Nucleus accumbens (tissue), 56 donors: ENCODE measurements around the gene PSMA8.
"Not testable (repeated sequence)": the region's sequence is repeated elsewhere in the genome, so short reads cannot be mapped to it uniquely, and the experiment has no call there.

Source experiments
- DNase-seq, 56 donors: peaks; one replicate each; lab custom pipeline; 2025; lab: John Stamatoyannopoulos, UW

PSMA8 gene

GRCh38 chr18:26167592-26167991 is 33.9 kb downstream of the PSMA8 start:
- not testable (repeated sequence) for DNase-seq

DNA sequence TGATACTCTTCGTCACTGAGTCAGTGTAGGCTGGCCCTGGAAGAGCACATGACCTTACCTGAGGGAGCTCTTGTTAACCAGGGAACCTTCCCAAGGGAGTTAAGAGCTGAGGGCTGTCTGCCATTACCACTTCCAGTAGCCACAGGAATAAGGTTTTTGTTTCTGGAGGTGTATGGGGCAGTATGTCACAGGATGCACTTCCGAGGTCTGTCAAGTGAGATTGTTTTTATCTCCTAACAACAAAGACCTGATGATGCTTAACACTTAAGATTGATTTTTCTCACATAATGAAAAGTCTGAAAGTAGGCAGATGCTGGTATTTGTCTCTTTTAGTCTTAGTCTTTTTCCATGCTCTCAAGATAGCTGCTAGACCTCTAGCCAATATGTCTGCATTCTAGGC is 41.8 kb downstream of the PSMA8 start:
- DNase-seq: no peak

- no peak for DNase-seq
These were observed 42.5 kb downstream of the PSMA8 start for GRCh38 chr18:26176134-26176533.

DNA sequence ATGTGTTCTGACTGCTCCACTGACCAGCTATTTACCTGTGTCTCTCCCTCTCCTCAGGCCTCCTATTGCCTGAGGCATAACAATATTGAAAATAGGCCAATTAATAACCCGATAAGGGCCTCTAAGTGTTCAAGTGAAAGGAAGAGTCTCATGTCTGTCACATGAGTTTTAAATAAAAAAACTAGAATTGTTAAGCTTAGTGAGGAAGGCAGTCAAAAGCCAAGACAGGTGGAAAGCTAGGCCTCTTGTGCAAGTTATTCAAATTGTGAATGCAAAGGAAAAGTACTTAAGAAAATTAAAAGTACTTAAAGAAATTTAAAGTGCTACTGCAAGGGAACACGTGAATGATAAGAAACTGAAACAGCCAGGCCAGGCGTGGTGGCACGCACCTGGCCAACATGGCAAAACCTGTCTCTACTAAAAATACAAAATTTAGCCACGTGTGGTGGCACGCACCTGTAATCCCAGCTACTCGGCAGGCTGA is 47.7 kb downstream of the PSMA8 start:
- no peak for DNase-seq

- DNase-seq: no peak
These were observed 49.9 kb downstream of the PSMA8 start for GRCh38 chr18:26183395-26184112.

DNA sequence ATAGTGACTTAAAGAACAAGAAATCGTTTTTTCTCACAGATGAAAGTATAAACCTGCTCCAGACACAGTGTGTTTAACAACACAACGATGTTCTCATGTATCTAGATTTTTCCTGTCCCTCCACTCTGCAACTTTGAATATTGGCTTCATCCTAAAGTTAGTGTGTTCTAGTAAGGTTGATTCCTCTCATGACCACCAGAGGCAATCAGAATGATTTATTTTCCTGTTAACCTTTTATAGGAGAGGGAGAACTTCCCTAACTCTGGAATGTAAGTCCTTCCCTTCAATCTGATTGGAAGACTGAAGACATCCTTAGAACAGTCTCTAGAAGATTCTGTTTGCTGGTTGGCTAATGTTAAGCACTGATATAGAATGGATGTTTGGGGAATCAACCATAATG is 51.6 kb downstream of the PSMA8 start:
- no peak for DNase-seq

- DNase-seq: no peak
These were observed 56.8 kb downstream of the PSMA8 start for GRCh38 chr18:26190506-26190905.

DNA sequence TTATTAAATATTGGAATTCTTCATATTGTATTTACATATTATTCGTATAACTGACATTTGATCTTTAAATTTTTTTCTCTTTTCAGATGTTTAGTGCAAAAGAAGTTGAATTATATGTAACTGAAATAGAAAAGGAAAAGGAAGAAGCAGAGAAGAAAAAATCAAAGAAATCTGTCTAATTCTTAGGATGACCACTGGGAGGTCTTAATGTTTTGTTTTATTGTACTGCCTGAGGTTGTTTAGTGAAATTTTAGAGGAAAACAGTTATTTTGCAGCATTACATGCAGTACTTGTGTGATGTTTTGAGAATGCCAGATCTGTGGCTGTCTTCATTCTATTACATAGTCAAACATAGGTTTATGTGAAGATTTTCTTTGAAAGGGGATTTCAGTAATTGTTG is 58.6 kb downstream of the PSMA8 start:
- no peak for DNase-seq

- DNase-seq: no peak
These were observed 62.9 kb downstream of the PSMA8 start for GRCh38 chr18:26196605-26197004.

GRCh38 chr18:26202001-26202400 is 68.3 kb downstream of the PSMA8 start:
- not testable (repeated sequence) for DNase-seq

GRCh38 chr18:26205318-26205717 is 71.6 kb downstream of the PSMA8 start:
- no peak for DNase-seq

GRCh38 chr18:26206488-26206887 is 72.8 kb downstream of the PSMA8 start:
- no peak for DNase-seq

- no peak for DNase-seq
These were observed 74.3 kb downstream of the PSMA8 start for GRCh38 chr18:26207937-26208336.

DNA sequence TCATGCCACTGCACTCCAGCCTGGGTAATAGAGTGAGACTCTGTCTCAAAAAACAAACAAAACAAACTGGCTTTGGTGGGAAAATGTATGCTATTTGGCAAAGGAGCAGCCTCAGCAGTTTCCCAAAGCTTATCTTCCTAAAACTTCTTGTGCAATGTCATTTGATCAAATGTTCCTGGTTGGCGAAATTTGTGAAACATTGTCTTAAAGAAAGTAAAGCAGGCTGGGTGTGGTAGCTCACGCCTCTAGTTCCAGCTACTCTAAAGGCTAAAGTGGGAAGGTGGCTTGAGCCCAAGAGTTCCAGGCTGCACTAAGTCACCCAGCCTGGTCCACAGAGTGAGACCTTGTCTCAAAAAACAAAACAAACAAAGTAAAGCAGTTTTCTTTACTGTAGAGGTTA is 75.3 kb downstream of the PSMA8 start:
- DNase-seq: no peak

- no peak for DNase-seq
These were observed 76.5 kb downstream of the PSMA8 start for GRCh38 chr18:26210147-26210546.

GRCh38 chr18:26215247-26215970 is 81.7 kb downstream of the PSMA8 start:
- DNase-seq: no peak

GRCh38 chr18:26225022-26225693 is 91.5 kb downstream of the PSMA8 start:
- DNase-seq: peak in 2 of 56 donors; percentile 0 to 4

DNA sequence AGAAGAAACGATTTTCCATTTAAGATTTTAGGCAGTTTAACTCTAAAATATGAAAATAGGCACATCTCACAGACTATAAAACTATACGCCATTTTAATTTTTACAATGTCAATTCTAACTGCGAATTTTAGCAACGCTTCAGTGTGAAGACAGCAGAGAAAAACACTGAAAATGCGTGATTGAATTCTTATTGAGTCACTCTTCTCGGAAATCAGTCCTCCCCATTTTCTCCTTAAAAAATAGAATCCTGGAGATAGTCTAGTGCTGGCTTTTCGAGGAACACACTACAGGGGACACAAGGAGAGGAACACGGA is 92.2 kb downstream of the PSMA8 start:
- no peak for DNase-seq

GRCh38 chr18:26226229-26227050 is 92.8 kb downstream of the PSMA8 start, which contains the start of gene TAF4B:
Gene TAF4B, plus strand, starts transcription at chr18:26226445. Its CDS starts 489 bp downstream, at chr18:26226934.
- DNase-seq: peak; percentile 52 to 97 (median 88)

GRCh38 chr18:26227051-26227670 is 93.5 kb downstream of the PSMA8 start:
- DNase-seq: peak in 12 of 56 donors; percentile 3 to 43 (median 22)
